Ishikawa (cell line): ENCODE data around the gene AFMID.

Source experiments
- CEBPB ChIP-seq: IDR thresholded peaks from 2 replicates; pipeline ENCODE4 v1.6.1; 2012
- CREB1 ChIP-seq: IDR thresholded peaks from 2 replicates; pipeline ENCODE4 v1.6.1; 2012; ENCODE audit warnings: low read depth
- EGR1 ChIP-seq: IDR thresholded peaks from 2 replicates; pipeline ENCODE4 v1.6.1; 2012
- EP300 ChIP-seq: IDR thresholded peaks from 2 replicates; pipeline ENCODE4 v1.6.1; 2012; ENCODE audit warnings: borderline replicate concordance
- FOXM1 ChIP-seq: IDR thresholded peaks from 2 replicates; pipeline ENCODE4 v1.6.1; 2012; ENCODE audit warnings: low read depth, borderline replicate concordance
- MAX ChIP-seq: IDR thresholded peaks from 2 replicates; pipeline ENCODE4 v1.6.1; 2012
- NFIC ChIP-seq: IDR thresholded peaks from 2 replicates; pipeline ENCODE4 v1.6.1; 2012
- RAD21 ChIP-seq: IDR thresholded peaks from 2 replicates; pipeline ENCODE4 v1.6.1; 2012; ENCODE audit warnings: low read depth
- REST ChIP-seq: IDR thresholded peaks from 2 replicates; pipeline ENCODE4 v1.6.1; 2012; ENCODE audit warnings: low read depth, mild to moderate bottlenecking
- TAF1 ChIP-seq: IDR thresholded peaks from 2 replicates; pipeline ENCODE4 v1.6.1; 2012; ENCODE audit warnings: low read depth, mild to moderate bottlenecking
- TCF12 ChIP-seq: IDR thresholded peaks from 2 replicates; pipeline ENCODE4 v1.6.1; 2012; ENCODE audit warnings: low read depth
- TEAD4 ChIP-seq: IDR thresholded peaks from 2 replicates; pipeline ENCODE4 v1.6.1; 2012
- USF1 ChIP-seq: IDR thresholded peaks from 2 replicates; pipeline ENCODE4 v1.6.1; 2012
- YY1 ChIP-seq: IDR thresholded peaks from 2 replicates; pipeline ENCODE4 v1.6.1; 2012; ENCODE audit warnings: low read depth
- ZBTB7A ChIP-seq: IDR thresholded peaks from 2 replicates; pipeline ENCODE4 v1.6.1; 2012; ENCODE audit warnings: low read depth

The AFMID gene

GRCh38 chr17:78197147-78197832 lies 10.1 kb downstream of the AFMID start:
- TF ChIP-seq TCF12 (no peak), NFIC (no peak), TAF1 (no peak), TEAD4 (no peak), RAD21 (no peak), REST (no peak), FOXM1 (no peak), ZBTB7A (no peak), MAX (no peak), EP300 (no peak), CREB1 (no peak), YY1 (no peak)

- TF ChIP-seq ZBTB7A = no peak
- TF ChIP-seq EP300 = no peak
- no peak for TF ChIP-seq NFIC
- TF ChIP-seq EGR1 = no peak
- TF ChIP-seq TEAD4 = no peak
Measured at GRCh38 chr17:78200451-78200850, 13.3 kb downstream of the AFMID start.

GRCh38 chr17:78202666-78203065 lies 15.5 kb downstream of the AFMID start:
- no peak for TF ChIP-seq TCF12
- TF ChIP-seq EGR1 = no peak
- TF ChIP-seq TAF1 = no peak
- TF ChIP-seq CEBPB = no peak
- no peak for TF ChIP-seq YY1
- no peak for TF ChIP-seq NFIC

GRCh38 chr17:78204387-78205123 lies 17.4 kb downstream of the AFMID start:
- TF ChIP-seq TAF1 (no peak), EGR1 (no peak), NFIC (no peak), FOXM1 (no peak), EP300 (no peak), USF1 (no peak), YY1 (no peak), REST (no peak), TEAD4 (no peak), TCF12 (no peak), CEBPB (no peak), ZBTB7A (no peak), RAD21 (no peak), CREB1 (no peak)

- TF ChIP-seq RAD21 (no peak), USF1 (no peak), REST (no peak), EGR1 (no peak), TEAD4 (no peak), TCF12 (no peak)
Measured at GRCh38 chr17:78205124-78205775, 18.1 kb downstream of the AFMID start.
